PC-3 (cell line): ENCODE measurements around the gene NRDE2.

Source experiments
- EZH2 ChIP-seq: fragments of 300-600 bp; sonication (generic); IDR thresholded peaks from one replicate; pipeline ENCODE4 v1.6.1; 2017; ENCODE audit warnings: antibody characterized with exemption, mild to moderate bottlenecking, low read length; ENCODE audit not compliant: unreplicated experiment
- EZH2phosphoT487 ChIP-seq: fragments of 300-600 bp; sonication (generic); IDR thresholded peaks from 2 replicates; pipeline ENCODE4 v1.6.1; 2018; ENCODE audit warnings: mild to moderate bottlenecking, antibody characterized with exemption, low read length, borderline replicate concordance
- TF ChIP-seq, protein P1 (sequence below): fragments of 300-600 bp; sonication (generic); conservative IDR thresholded peaks from 2 replicates; pipeline ENCODE4 v1.5.1; 2017; ENCODE audit warnings: antibody characterized with exemption, low read depth, mild to moderate bottlenecking, low read length

DNA sequence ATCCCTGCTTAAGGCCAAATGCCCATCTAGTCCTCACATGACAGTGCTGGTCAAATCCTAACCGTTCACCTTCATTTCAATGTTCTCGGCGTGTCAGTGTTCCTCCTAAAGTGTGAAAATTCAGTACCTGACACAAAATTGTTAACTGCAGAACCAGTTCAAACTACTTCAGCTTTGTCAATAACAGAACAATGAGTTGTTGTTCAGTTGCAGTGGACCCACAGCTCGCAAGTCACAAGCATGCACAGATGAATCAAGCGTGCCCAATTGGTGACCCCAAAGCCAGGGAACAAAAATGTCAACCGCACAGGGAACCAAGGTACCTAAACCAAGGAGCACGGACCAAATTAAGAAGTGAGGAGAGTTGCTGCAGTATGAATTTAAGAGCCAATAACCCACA is 23.2 kb downstream of the NRDE2 start:
- TF ChIP-seq, protein P1, sequence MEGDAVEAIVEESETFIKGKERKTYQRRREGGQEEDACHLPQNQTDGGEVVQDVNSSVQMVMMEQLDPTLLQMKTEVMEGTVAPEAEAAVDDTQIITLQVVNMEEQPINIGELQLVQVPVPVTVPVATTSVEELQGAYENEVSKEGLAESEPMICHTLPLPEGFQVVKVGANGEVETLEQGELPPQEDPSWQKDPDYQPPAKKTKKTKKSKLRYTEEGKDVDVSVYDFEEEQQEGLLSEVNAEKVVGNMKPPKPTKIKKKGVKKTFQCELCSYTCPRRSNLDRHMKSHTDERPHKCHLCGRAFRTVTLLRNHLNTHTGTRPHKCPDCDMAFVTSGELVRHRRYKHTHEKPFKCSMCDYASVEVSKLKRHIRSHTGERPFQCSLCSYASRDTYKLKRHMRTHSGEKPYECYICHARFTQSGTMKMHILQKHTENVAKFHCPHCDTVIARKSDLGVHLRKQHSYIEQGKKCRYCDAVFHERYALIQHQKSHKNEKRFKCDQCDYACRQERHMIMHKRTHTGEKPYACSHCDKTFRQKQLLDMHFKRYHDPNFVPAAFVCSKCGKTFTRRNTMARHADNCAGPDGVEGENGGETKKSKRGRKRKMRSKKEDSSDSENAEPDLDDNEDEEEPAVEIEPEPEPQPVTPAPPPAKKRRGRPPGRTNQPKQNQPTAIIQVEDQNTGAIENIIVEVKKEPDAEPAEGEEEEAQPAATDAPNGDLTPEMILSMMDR: no peak
- no peak for TF ChIP-seq EZH2
- TF ChIP-seq EZH2phosphoT487: no peak
